A673 (cell line): ENCODE data around the gene TTLL10. TPM values are rescaled to one million over a fixed set of nuclear protein-coding genes. Genes with fewer than 3 reads are reported as not detected.

Experiments
- BruUV-seq: library from RNA; stranded (reverse); fragments of 400-500 nt; replicated peaks from 2 replicates; lab custom pipeline; 2021; lab: Mats Ljungman, UMichigan
- CTCF ChIA-PET: fragments of 300-600 bp; sonication (Branson Sonifier 250); formaldehyde crosslinking; loops from one replicate; lab custom pipeline; 2022; ENCODE audit warnings: antibody characterized with exemption; lab: Charles Lee
- POLR2A ChIA-PET: fragments of 300-600 bp; sonication (Branson Sonifier 250); formaldehyde crosslinking; loops from one replicate; lab custom pipeline; 2022; ENCODE audit warnings: antibody characterized with exemption; ENCODE audit not compliant: low non-redundant PET; lab: Charles Lee
- DNase-seq: peaks from one replicate; pipeline ENCODE4 v3.0.0-alpha.2; 2015; ENCODE audit warnings: low spot score
- H3K27ac ChIP-seq: fragments of 200-600 bp; sonication (generic); 2 replicates; pipeline ENCODE4 v1.5.1; 2016; ENCODE audit warnings: mixed run types, low read depth, mild to moderate bottlenecking, mixed read lengths, antibody characterized with exemption, low read length; ENCODE audit not compliant: poor library complexity, severe bottlenecking
- H3K27me3 ChIP-seq: fragments of 200-600 bp; sonication (generic); replicated peaks from 2 replicates; pipeline ENCODE4 v1.6.1; 2017; ENCODE audit warnings: mixed run types, low read depth, mild to moderate bottlenecking, mixed read lengths, antibody characterized with exemption, low read length; ENCODE audit not compliant: insufficient read depth, poor library complexity
- H3K36me3 ChIP-seq: fragments of 200-600 bp; sonication (generic); 2 replicates; pipeline ENCODE4 v1.6.1; 2016; ENCODE audit warnings: mixed run types, mild to moderate bottlenecking, mixed read lengths, antibody characterized with exemption, low read length; ENCODE audit not compliant: insufficient read depth, poor library complexity, severe bottlenecking
- H3K4me1 ChIP-seq: fragments of 200-600 bp; sonication (generic); 2 replicates; pipeline ENCODE4 v1.6.1; 2017; ENCODE audit warnings: mixed run types, mild to moderate bottlenecking, mixed read lengths, antibody characterized with exemption, low read length; ENCODE audit not compliant: insufficient read depth, poor library complexity, severe bottlenecking
- H3K4me3 ChIP-seq: fragments of 200-600 bp; sonication (generic); 2 replicates; pipeline ENCODE4 v1.5.1; 2016; ENCODE audit warnings: low read depth, mixed run types, mild to moderate bottlenecking, mixed read lengths, low read length; ENCODE audit not compliant: poor library complexity, severe bottlenecking
- H3K9me3 ChIP-seq: fragments of 200-600 bp; sonication (generic); 2 replicates; pipeline ENCODE4 v1.6.1; 2016; ENCODE audit warnings: mixed run types, low read depth, mild to moderate bottlenecking, mixed read lengths, antibody characterized with exemption, low read length; ENCODE audit not compliant: poor library complexity, severe bottlenecking
- EZH2 ChIP-seq: fragments of 200-600 bp; sonication (generic); IDR thresholded peaks from 2 replicates; pipeline ENCODE4 v1.6.1; 2017; ENCODE audit warnings: borderline replicate concordance, low read depth, mild to moderate bottlenecking, mixed read lengths, antibody characterized with exemption, low read length; ENCODE audit not compliant: poor library complexity, severe bottlenecking
- intact Hi-C: fragments of 100-400 bp; cut with micrococcal nuclease; formaldehyde crosslinking; loops from one replicate; pipeline ENCODE4 v1.10.0; 2022; ENCODE audit not compliant: unreplicated experiment
- total RNA-seq: library from RNA; stranded (reverse); gene quantifications from 2 replicates; pipeline ENCODE4 v1.2.3, GENCODE V29; 2021
- TF ChIP-seq, protein P1 (sequence below): fragments of 300-800, 200-600 bp; sonication (generic); conservative IDR thresholded peaks from 2 replicates; pipeline ENCODE4 v1.5.1; 2017; ENCODE audit warnings: low read depth, mild to moderate bottlenecking, antibody characterized with exemption, low read length, moderate library complexity, mixed read lengths

The TTLL10 gene
- total RNA-seq, 1 experiment from 2014 or later = not detected

DNA sequence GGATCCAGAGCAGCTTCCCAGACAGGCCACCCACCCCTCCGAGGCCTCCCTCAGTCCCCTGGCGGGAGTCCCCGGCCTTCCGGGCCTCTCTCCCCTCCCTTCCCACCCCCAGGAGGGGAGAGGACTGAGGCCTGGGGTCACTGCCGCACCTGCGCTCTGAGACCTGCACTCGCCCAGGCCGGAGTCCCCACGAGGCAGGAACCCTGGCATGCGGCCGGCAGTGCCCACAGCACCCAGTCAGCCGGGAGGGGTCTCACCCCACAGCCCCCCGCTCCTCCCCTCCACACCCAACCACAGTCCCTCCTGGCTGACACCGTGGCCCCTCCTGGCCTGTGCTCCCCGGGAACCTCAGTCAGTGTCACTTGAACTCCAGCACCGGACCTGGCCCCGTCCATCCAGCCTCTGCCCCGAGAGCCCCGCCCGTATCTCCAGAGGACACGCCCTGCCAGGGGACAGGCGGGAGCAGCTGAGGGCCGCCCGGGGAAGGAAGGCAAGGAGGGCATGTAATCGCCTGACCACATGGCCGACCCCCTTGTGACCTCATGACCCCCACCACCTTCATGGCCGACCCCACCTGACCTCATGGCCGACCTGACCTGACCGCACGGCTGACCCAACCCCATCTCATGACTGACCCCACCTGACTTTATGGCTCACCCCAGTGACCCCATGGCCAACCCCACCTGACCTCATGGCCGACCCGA is 28.7 kb upstream of the TTLL10 start:
- Histone ChIP-seq H3K36me3 (no peaks in the 10 kb centered on the region), H3K9me3 (no peaks in the 10 kb centered on the region), H3K4me1 (no peaks in the 10 kb centered on the region), H3K27ac (peak overlapping the region; percentile 42), H3K27me3 (no peaks in the 10 kb centered on the region), H3K4me3 (no peak overlapping the region)
- no TSS peak for BruUV-seq
- no peak for DNase-seq
- intact Hi-C loops = no loop called here
- ChIA-PET CTCF (no interaction called here), POLR2A (no interaction called here)
- TF ChIP-seq, protein P1, sequence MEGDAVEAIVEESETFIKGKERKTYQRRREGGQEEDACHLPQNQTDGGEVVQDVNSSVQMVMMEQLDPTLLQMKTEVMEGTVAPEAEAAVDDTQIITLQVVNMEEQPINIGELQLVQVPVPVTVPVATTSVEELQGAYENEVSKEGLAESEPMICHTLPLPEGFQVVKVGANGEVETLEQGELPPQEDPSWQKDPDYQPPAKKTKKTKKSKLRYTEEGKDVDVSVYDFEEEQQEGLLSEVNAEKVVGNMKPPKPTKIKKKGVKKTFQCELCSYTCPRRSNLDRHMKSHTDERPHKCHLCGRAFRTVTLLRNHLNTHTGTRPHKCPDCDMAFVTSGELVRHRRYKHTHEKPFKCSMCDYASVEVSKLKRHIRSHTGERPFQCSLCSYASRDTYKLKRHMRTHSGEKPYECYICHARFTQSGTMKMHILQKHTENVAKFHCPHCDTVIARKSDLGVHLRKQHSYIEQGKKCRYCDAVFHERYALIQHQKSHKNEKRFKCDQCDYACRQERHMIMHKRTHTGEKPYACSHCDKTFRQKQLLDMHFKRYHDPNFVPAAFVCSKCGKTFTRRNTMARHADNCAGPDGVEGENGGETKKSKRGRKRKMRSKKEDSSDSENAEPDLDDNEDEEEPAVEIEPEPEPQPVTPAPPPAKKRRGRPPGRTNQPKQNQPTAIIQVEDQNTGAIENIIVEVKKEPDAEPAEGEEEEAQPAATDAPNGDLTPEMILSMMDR = no peak
- TF ChIP-seq EZH2 = no peak

DNA sequence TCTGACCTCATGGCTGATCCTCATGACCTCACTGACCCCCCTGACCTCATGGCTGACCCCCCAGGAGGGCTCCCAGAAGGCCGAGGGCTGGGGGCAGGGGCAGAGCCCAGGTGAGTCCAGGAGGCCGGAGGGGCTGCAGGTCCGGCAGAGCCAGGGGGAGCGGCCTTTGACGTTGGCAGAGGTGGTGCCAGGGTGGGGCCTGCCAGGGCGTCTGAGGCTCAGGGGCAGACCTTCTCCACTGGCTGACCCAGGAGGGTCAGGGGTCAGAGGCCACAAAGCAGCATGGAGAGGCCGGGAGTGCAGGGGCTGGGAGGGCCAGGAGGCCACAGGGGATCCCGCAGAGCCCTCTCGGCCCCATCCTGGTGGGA is 28.1 kb upstream of the TTLL10 start:
- TF ChIP-seq EZH2 = no peak
- TF ChIP-seq, protein P1 = no peak
- intact Hi-C loops = no loop called here
- no peaks in the 10 kb centered on the region for H3K9me3 ChIP-seq
- no peak for DNase-seq
- CTCF ChIA-PET = no interaction called here
- H3K27ac ChIP-seq = no peak overlapping the region
- no peaks in the 10 kb centered on the region for H3K36me3 ChIP-seq
- POLR2A ChIA-PET = no interaction called here
- H3K27me3 ChIP-seq = no peaks in the 10 kb centered on the region
- BruUV-seq = no TSS peak
- no peaks in the 10 kb centered on the region for H3K4me1 ChIP-seq
- no peak overlapping the region for H3K4me3 ChIP-seq

DNA sequence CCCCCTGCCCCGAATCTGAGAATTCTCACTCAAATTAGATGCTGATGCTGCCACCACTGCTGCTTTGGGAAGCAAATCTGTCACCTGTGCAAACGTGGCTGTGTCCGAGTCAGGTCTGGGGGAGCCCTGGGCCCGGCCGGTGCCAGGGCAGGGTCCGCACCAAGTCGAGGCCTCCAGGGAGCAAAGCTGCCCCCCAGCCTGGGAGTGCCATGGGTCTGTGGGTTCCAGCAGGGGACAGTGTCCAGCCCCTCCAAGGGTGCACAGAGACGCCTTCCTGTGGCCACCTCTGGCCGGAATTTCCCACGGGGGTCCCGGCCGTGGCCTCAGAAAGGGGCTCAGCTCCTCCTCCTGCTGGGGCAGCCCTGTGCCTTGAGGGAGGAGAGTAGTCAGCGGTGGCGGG is 27.7 kb upstream of the TTLL10 start:
- Histone ChIP-seq H3K4me3 (no peak overlapping the region), H3K27me3 (no peaks in the 10 kb centered on the region), H3K36me3 (no peaks in the 10 kb centered on the region), H3K27ac (no peak overlapping the region), H3K4me1 (no peaks in the 10 kb centered on the region), H3K9me3 (no peaks in the 10 kb centered on the region)
- CTCF ChIA-PET = no interaction called here
- POLR2A ChIA-PET = no interaction called here
- DNase-seq = no peak
- intact Hi-C loops = no loop called here
- TF ChIP-seq EZH2 = no peak
- TF ChIP-seq, protein P1 = no peak
- no TSS peak for BruUV-seq
